ENCODE measurements around the gene HK1.

Gene HK1

DNA sequence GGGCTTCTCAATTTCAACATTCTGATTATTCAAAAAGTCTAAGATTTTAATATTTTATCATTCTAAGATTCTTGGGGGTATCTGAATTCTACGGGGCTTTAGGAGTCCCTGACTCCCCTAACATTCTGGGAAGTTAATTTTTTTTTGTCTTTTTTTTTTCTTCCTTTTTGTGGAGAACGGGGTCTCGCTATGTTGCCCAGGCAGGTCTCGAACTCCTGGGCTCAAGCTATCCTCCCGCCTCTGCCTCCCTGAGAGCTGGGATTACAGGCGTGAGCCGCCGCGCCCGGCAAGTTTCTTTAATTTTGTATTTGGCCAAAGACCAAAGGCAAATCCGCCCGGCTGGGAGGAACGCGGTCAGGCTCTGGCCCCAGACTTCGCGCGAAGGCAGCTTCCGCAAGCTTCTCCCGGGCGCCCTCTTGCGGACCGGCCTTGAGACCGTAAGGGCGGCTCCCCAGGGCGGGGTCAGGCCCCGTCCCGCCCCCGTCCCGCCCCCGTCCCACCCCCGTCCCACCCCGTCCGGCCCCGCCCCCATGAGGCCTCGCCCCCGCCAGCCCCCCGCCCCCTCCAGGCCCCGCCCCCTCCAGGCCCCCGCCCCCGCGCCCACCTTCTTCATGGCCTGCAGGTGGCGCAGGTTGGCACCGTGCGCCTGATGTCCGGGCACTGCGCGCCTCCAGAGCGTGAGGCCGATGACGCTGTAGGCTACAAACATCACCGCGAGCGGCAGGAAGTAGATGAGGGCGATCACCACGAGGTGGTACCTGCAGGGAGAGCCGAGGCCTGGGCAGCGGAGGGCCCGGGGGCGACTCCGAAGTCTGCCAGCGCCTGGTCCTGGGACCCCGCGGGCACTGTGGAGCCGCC, 130.3 kb downstream of the HK1 start:
- peak; percentile 93 for DNase-seq

- no peak for DNase-seq
Measured at GRCh38 chr10:69409176-69409495, 130.8 kb downstream of the HK1 start.

DNA sequence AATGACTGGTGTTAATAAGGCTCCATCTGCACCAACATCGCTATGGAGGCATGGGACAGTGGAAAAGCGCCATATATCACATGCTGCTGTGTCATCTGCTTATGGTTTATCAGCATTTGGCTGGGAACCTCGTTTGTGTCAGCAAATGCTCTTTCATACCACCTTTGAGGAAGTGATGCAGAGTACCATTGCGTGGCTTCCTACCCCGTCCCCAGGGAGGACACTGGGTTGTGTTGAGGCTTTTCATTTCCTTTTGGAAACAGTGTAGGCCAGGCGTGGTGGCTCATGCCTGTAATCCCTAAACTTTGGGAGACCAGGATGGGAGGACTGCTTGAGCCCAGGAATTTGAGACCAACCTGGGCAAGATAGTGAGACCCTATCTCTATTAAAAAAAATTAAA, 131.7 kb downstream of the HK1 start:
- DNase-seq = no peak

- no peak for DNase-seq
Measured at GRCh38 chr10:69410487-69410886, 132.2 kb downstream of the HK1 start.

DNA sequence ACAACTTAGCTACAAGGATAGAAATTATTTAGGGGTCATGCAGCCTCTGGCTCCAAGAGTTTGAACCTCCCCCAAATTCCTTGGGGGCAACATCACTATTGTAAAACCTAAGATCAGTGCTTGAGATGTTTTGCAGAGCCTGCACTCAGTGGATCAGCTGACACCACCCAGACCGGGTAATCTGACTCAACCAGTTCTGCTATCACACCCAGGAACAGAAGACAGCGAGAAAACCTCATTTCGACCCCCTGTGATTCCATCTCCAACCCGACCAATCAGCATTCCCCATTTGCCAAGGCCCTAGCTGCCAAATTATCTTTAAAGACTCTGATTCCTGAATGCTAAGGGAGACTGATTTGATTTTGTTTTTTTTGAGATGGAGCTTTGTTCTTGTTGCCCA, 133.2 kb downstream of the HK1 start:
- no peak for DNase-seq

DNA sequence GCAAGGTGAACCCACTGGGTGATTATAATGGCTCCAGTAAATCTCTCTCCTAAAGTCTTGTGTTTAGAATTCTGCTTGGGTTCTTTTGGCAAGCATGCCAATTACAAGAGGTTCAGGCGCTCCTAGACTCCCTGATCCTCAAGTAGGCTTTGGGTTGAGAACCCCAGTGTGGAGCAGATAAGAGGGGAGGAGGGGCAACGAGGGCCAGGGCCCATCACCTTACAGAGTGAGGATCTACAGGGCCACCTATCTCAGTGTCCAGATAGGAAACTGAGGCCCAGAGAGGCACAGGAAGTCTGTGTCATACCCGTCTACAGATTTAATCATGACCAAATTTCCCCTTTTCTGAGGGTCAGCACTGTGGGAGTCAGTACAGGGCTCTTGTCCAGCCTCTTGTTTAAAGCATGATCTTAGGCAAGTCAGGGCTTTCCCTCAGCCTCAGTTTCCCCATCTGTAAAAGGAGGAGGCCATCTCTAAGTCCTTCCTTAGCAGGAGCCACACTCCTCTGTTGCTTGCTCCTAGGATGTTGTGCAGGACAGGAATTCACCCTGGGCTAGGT, 134.0 kb downstream of the HK1 start:
- DNase-seq = no peak

GRCh38 chr10:69413221-69413865, 135.0 kb downstream of the HK1 start:
- no peak for DNase-seq

DNA sequence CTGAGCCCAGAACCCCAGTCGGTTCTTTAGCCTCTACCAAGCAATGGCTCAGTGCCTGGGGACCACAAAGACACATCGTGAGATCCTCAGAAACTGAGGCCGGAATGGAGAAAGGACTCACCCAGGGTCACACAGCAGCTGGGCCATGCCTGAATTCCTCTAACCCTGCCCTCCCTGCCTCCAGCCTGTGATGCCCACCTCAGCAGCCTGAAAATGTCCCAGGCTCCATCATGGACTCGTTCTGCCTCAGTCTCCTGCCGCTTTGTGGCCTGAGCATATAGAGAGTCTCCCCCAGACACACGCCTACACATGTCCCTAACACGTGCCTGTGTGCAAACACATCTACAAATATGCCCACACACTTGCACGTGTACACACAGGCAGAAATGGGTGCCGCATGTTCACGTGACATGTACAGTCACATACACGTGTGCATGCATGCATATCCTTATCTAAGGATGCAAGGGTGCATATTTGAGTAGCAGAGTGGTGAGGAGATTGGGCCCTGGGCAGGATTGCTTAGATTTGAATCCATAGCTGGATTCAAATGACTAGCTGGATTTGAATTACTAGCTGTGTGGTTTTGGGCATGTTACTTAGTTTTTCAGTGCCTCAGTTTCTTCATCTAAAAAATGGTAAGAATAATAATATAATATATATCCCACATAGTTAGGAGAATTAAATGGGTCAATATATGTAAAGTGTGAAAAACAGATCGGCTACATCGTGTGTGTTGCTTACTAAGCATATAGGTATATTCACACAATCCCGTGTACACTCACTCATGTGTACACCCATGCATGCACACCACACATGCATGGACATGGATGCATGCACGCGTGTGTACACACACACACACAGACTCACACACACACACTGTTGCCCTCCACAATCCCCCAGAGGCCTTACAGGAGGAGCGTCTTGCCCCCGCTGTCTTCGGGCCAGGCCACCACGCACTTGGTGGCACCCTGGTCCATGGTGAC, 136.0 kb downstream of the HK1 start:
- DNase-seq = no peak

DNA sequence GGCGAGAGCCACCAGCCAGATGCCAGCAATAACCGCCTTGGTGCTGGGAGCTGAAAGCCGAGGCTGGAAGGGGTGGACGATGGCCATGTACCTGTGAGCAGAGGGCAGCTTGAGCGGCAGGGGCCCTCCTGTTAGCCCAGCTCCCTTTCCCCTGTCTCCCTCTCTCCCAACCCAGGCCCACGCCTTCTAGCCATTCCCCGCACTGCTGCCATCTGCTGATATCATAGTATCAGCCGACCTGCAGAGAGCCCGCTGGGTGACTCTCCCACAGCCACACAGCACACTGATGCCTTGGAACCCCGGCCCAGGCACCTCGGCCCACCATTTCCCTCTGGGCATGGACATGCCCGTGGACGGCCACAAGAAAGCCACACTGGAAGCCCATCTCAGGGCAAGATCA, 136.8 kb downstream of the HK1 start:
- no peak for DNase-seq

- DNase-seq = no peak
Measured at GRCh38 chr10:69415951-69416350, 137.7 kb downstream of the HK1 start.

DNA sequence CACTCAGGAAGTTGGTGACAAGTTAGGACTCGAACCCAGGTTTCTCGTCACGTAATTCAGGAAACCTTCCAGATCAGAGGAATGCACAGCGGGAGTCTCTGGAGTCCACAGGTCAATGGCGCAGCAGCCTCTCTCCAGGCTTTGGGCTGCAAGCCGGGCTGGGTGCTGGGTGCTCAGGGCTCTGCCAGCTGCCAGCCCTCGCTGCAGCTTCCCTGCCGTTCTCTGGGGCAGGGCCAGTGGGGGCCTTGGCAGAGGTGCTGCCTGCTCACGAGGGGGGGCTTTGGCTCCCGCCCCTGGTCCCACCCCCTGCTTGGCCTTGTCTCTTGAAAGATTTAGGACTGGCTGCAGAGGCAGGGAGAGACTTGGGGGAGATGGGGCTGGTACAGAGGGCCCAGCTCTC, 138.4 kb downstream of the HK1 start, which contains the start of gene TACR2:
TACR2 (minus strand) TSS at position 224 of the 400 bp plus-strand sequence. CDS start 595 bp downstream, outside the sequence.
- DNase-seq = no peak

DNA sequence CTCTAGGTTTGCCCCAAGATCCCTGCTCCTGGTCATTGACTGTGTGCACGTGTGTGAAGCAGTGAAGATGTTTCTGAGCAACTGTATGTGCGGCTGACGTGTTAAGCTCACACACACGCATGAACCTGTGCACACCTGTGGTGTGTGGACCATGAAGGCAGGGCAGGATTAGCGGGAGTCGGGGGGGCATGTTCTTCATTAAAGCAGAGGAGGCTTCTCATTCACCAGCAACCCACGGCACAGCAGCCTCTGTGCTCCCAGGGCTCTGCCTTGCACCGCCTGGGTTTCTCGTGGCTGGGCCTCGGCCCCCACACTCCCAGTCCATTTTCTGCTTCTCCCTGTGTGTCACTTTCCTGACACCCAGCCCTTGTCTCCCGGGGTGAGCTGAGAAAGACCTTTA, 139.2 kb downstream of the HK1 start:
- no peak for DNase-seq

DNA sequence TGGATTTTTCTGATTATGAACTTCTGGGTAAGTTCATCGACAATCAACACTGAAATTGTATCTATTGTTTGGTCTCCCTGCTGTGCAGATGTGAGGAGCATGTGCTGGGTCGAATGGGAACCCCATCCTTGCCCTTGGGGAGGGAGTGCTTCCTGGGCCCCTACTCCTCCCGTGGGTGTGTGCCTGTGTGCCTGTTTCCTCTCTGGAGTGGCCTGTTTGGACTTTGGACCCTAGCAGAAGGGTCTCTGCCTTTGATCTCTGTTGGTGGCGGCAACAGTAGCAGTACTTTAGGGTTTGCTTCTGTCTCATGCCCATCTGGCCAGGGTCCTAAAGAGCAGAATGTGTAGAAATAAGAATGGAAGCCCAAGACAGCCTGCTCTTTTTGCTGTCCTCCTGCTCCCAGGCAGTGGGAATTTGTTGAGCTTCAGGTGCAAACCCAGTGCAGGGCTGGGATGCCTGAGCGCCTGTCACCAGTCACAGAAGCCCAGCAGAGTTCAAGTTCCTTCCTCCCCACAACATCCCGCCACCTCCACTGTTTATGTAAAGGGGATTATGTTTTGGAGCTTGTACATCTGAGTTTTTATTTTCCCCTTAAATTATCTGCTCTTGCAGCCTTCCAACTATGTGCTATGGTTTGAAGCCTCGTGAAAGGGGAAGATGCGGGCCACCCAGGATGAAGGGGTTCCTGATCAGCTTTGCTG, 139.9 kb downstream of the HK1 start:
- DNase-seq = no peak

DNA sequence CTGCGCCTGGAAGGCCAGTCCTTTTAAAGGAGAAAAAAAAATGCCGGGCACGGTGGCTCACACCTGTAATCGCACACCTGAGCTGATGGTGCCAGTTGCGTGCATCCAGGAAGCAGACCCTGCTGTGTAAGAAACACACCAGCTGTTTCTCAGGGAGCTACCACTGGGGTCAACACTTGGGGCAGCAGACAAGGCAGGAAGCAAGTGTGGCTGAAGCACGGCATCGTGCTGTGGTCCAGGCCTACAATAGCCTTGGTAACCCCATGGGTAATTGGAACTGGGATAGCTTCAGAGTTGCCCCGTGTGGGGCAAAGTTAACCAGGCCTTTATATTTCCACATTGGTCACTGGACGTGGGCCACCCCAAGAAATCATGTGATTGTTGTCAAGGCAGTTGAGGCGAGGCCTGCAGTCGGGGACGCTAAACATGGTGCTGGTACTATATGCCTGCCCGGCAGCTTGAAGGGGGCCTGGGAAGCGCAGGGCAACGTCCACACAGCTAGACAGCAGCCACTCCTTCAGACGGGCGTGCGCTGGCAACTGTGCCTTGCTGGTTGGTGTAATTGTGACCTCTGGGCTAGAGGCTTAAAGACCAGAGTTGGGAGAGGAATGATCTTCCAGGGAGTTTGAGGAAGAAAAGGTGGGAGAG, 140.9 kb downstream of the HK1 start:
- DNase-seq = no peak

- DNase-seq = no peak
Measured at GRCh38 chr10:69419744-69420126, 141.4 kb downstream of the HK1 start.

- no peak for DNase-seq
Measured at GRCh38 chr10:69421611-69422308, 143.5 kb downstream of the HK1 start.

DNA sequence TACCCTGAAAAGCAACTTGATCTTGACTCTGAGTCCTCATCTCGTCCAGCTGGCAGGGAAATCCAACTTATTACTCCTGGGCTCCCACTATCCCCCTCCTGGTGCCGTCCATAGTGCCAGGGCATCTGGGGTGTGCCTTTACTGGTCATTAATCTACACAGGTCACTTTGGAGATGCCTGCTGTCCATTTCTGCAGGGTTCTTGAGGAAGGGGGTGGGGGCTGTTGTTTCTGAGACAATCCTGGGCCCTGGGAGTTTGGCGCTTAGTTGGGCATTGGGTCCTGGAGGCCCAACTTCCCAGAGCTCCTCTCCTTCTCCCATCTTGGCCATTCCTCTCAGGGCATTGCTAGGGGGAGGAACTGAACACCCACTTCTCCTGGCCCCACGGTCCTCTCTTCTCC, 144.4 kb downstream of the HK1 start:
- DNase-seq = no peak

GRCh38 chr10:69425041-69425440, 146.7 kb downstream of the HK1 start:
- no peak for DNase-seq

DNA sequence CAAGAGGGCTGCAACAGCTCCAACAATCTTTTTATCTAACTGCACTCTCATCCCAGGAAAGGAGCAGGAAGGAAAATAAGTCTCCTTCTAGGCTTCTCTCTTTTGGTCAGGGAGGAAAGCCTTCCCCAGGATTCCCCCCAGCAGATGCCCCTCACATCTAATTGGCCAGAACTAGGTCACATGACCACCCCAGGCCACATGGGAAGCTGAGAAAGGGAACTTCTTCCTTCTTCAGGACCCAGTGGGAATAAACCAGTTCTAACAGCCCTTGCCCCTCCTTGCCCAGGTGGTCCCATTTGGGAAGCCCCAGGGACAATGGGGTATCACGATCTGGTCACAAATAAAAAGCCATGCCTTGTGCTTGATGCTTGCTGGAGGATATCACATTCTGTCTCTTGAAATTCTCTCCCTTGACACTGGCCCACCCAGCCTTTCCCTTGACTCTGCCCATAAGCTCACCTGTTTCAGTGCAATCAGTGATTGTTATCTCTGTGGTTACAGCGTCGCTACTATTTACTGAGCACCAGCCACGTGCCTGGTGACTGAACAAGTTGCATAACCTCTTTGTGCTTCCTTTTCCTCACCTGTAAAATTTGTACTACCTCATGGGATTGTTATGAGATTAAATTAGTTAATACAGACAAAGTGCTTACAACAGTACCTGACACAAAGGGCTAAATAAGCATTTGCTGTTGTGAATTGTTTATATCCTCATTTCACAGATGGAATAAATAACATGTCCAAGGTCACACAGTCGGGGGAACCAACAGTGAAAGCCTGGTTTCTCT, 147.4 kb downstream of the HK1 start:
- no peak for DNase-seq

- no peak for DNase-seq
Measured at GRCh38 chr10:69426376-69426727, 148.1 kb downstream of the HK1 start.
